ENCODE data around the gene RYR2.

Gene RYR2

GRCh38 chr1:237054313-237054712 lies 12.3 kb downstream of the RYR2 start:
- Histone ChIP-seq H3K4me3 (ENCODE audit: low read length) (no peak overlapping the region), H3K27ac (ENCODE audit: low read length) (no peak overlapping the region), H3K9me3 (ENCODE audit: insufficient read depth, low read length) (no peaks in the 10 kb centered on the region), H3K4me2 (ENCODE audit: low read length) (no peak overlapping the region), H3K9ac (ENCODE audit: low read length) (no peak overlapping the region), H3K36me3 (replicated peaks; ENCODE audit: low read depth, low read length) (no peaks in the 10 kb centered on the region), H3K4me1 (ENCODE audit: low read length) (no peaks in the 10 kb centered on the region), H3K27me3 (ENCODE audit: low read depth, low read length) (peaks cover 42% of the 10 kb centered on the region), H4K20me1 (ENCODE audit: insufficient read depth, low read length) (no peaks in the 10 kb centered on the region), H3K79me2 (ENCODE audit: low read length) (no peaks in the 10 kb centered on the region), H2AFZ (ENCODE audit: low read depth, low read length) (no peak overlapping the region)
- TF ChIP-seq EZH2phosphoT487 (IDR thresholded peaks at IDR 0.05; ENCODE audit: low read depth), result no peak
- no peak for TF ChIP-seq CTCF (IDR thresholded peaks at IDR 0.05; ENCODE audit: low read depth, low read length)

GRCh38 chr1:237058470-237058869 lies 16.5 kb downstream of the RYR2 start:
- Histone ChIP-seq H3K4me1 (ENCODE audit: low read length) (no peaks in the 10 kb centered on the region), H2AFZ (ENCODE audit: low read depth, low read length) (no peak overlapping the region), H3K4me3 (ENCODE audit: low read length) (no peak overlapping the region), H3K4me2 (ENCODE audit: low read length) (no peak overlapping the region), H4K20me1 (ENCODE audit: insufficient read depth, low read length) (no peaks in the 10 kb centered on the region), H3K27me3 (ENCODE audit: low read depth, low read length) (peaks cover 26% of the 10 kb centered on the region), H3K36me3 (replicated peaks; ENCODE audit: low read depth, low read length) (no peaks in the 10 kb centered on the region), H3K79me2 (ENCODE audit: low read length) (no peaks in the 10 kb centered on the region), H3K27ac (ENCODE audit: low read length) (no peak overlapping the region), H3K9me3 (ENCODE audit: insufficient read depth, low read length) (no peaks in the 10 kb centered on the region), H3K9ac (ENCODE audit: low read length) (no peak overlapping the region)
- TF ChIP-seq CTCF (IDR thresholded peaks at IDR 0.05; ENCODE audit: low read depth, low read length) (no peak), EZH2phosphoT487 (IDR thresholded peaks at IDR 0.05; ENCODE audit: low read depth) (no peak)

- no peak overlapping the region for H3K27ac ChIP-seq (ENCODE audit: low read length)
- no peaks in the 10 kb centered on the region for H3K36me3 ChIP-seq (replicated peaks; ENCODE audit: low read depth, low read length)
- H3K9ac ChIP-seq (ENCODE audit: low read length), result no peak overlapping the region
- no peaks in the 10 kb centered on the region for H3K4me1 ChIP-seq (ENCODE audit: low read length)
- H3K9me3 ChIP-seq (ENCODE audit: insufficient read depth, low read length), result no peaks in the 10 kb centered on the region
- no peaks in the 10 kb centered on the region for H3K79me2 ChIP-seq (ENCODE audit: low read length)
- H3K27me3 ChIP-seq (ENCODE audit: low read depth, low read length), result peaks cover 23% of the 10 kb centered on the region; the same call in 1 of the 2 replicates
- no peak for TF ChIP-seq CTCF (IDR thresholded peaks at IDR 0.05; ENCODE audit: low read depth, low read length)
- no peak for TF ChIP-seq EZH2phosphoT487 (IDR thresholded peaks at IDR 0.05; ENCODE audit: low read depth)
- no peak overlapping the region for H3K4me3 ChIP-seq (ENCODE audit: low read length)
- no peaks in the 10 kb centered on the region for H4K20me1 ChIP-seq (ENCODE audit: insufficient read depth, low read length)
- no peak overlapping the region for H3K4me2 ChIP-seq (ENCODE audit: low read length)
- no peak overlapping the region for H2AFZ ChIP-seq (ENCODE audit: low read depth, low read length)
These were observed 17.3 kb downstream of the RYR2 start for GRCh38 chr1:237059244-237059643.

DNA sequence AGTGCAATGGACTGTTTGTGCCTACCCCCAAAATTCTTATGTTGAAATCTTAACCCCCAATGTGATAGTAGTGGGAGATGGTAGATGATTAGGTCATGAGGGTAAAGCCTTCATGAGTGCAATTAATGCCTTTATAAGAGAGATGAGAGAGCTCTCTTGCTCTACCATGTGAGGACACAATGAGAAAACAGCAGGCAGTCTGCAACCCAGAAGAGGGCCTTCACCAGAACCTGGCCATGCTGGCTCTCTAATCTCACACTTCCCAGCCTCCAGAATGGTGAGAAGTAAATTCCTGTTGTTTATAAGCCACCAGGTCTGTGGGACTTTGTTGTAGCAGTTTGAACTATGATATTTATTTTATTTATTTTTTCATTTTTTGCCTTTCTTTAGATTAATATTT lies 21.0 kb downstream of the RYR2 start:
- no peaks in the 10 kb centered on the region for H3K9me3 ChIP-seq (ENCODE audit: insufficient read depth, low read length)

More for the DNA sequence above, 21.0 kb downstream of the RYR2 start:
- H3K9ac ChIP-seq (ENCODE audit: low read length), result no peak overlapping the region
- TF ChIP-seq CTCF (IDR thresholded peaks at IDR 0.05; ENCODE audit: low read depth, low read length) (no peak), EZH2phosphoT487 (IDR thresholded peaks at IDR 0.05; ENCODE audit: low read depth) (no peak)
- H4K20me1 ChIP-seq (ENCODE audit: insufficient read depth, low read length), result no peaks in the 10 kb centered on the region
- no peak overlapping the region for H3K4me2 ChIP-seq (ENCODE audit: low read length)
- H2AFZ ChIP-seq (ENCODE audit: low read depth, low read length), result no peak overlapping the region
- peaks cover 20% of the 10 kb centered on the region; the same call in 1 of the 2 replicates for H3K27me3 ChIP-seq (ENCODE audit: low read depth, low read length)
- H3K4me3 ChIP-seq (ENCODE audit: low read length), result no peak overlapping the region
- no peaks in the 10 kb centered on the region for H3K36me3 ChIP-seq (replicated peaks; ENCODE audit: low read depth, low read length)
- H3K79me2 ChIP-seq (ENCODE audit: low read length), result no peaks in the 10 kb centered on the region
- H3K4me1 ChIP-seq (ENCODE audit: low read length), result no peaks in the 10 kb centered on the region
- no peak overlapping the region for H3K27ac ChIP-seq (ENCODE audit: low read length)

All from OCI-LY3 (cell line).